GOT3 (cell line): ENCODE measurements around the gene SWI5.

Experiments
- DNase-seq: peaks from one replicate; lab custom pipeline; 2025; ENCODE audit warnings: mixed read lengths; lab: John Stamatoyannopoulos, UW

SWI5 gene

GRCh38 chr9:128252317-128253139, 23.5 kb upstream of the SWI5 start:
- DNase-seq, result no peak

DNA sequence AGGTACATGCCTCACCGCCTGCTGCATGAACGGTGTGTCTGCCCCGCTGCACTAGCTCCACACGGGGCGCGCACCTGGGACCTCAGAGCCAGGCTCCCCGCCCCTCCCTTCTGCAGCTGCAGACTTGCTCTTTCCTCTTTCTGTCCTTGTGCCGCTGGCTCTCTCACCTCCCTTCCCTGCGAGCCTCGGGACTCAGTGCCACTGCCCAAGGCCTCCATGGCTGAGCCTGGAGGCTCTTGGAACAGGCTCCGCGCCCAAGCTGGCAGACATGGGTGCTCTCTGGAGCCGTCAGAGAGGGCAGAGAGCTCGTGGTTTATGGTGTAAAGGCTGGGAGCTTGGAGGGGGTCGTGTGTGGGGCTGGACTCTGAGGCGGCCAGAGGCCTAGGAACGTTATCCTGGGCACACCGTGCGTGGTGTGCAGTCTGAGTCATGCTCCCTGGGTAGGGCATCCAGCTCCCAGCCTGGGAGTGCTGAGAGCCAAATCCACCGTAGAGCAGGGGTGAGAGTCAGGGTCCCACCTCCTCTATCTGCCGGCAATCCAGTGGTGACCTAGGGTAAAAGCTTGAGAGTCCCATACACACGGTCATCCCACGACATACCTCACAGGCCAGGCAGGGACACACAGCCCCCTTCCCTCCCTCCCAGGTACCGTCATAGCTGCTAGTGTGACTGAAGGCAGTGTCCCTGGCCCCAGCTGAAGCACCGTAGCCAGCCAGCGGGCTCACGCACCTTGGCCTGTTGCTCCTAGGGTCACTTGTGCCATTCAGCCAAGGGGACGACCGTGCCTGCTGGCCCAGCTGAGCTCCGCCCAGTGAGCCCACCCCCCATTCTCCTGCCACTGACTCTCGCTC, 22.7 kb upstream of the SWI5 start:
- DNase-seq, result no peak

DNA sequence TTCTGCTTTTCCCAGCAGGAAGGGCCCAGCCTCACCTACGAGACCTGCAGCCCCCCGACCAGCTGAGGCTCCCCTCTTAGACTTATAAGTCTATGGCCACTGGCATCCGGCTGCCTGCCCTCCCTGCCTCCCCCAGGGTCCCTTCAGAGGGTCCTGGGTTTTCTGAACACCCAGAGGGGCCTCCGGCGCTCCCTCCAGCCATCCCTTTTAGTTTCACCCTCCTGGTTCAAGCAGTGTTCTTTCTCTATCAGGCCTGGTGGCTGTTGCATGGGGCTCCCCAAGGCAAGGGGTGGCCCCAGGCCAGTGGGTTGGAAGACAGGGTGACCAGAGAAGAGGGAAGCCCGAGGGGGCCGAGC, 22.1 kb upstream of the SWI5 start:
- DNase-seq, result no peak

- DNase-seq, result no peak
Measured at GRCh38 chr9:128254362-128254761, 21.7 kb upstream of the SWI5 start.

DNA sequence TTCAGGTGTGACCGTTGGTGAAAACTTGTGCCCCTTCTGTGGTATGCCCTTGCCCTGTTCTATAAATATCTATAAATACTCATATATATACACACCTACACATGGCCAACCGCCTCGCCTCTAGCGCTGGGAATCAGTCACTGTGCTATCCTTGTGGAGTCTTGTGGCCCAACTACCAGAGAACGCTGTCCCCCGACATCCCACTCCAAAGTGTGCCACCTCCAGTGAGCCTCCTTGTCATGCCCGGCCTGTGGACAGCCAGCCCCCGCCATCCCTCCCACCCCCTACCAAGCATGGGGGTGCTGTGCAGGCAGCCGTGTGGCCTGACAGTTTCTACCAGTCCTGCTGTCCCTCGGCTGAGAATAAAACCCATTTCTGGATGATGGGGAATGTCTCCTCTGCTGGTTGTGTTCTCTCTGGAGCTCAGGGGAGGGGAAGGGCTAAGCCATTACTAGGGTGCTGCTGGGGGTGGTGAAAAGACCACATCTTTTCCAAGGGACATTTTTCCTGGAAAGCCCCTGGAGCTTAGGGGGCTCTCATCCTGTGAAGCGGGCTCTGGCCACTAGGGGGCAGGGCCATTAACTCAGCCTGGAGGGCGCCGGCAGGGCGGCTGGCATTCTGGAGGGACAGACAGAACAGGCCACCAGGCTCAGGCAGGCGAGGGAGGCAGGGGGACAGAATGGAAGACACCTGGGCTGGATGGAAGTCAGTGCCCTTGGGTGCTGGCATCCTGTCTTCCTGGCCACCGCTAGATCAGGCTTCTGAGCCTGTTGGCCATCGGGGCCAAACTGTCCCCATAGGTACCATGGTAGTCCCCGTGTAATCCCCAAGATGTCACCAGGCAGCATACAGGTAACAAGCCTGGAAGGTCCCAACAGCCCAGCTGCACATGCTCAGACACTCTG, 21.0 kb upstream of the SWI5 start:
- DNase-seq, result no peak

GRCh38 chr9:128257086-128257825, 18.8 kb upstream of the SWI5 start:
- DNase-seq, result no peak

DNA sequence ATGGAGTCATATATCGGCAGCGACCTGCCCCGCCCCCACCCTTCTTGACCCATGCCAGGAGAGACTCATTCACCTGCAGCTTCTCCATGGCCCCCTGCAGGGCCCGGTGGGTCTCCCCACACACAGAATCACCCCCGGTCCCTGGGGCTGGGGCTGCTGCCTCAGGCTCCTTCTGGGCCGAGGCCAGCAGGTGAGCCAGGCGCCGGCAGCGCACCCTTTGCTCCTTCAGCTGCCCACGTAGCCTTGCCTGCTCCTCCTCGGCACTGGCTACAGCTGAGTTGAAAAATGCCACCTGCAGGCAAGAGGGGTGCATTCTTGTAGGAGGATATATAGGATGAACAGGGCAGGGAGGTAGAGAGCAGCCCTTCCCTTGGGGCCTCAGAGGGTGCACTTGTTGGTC, 18.2 kb upstream of the SWI5 start:
- DNase-seq, result no peak

DNA sequence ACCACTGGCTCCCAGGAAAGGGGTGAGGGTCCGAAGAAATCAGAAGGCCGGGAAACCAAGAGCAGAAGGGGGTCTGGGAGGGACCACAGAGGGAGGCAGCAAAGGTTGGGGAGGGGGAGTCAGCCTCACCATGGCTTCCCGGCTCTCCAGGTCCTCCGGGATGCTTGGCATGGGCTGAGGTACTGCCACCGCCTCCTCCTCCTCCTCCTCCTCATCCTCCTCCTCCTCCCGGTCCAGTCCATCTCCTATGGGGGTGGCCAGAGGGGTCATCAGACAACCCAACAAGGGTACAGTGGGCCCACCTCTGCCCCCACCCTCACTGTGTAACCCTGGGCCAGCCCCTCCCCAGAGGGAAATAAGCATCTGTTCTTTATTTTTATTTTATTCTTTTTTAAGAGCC, 17.8 kb upstream of the SWI5 start:
- no peak for DNase-seq

DNA sequence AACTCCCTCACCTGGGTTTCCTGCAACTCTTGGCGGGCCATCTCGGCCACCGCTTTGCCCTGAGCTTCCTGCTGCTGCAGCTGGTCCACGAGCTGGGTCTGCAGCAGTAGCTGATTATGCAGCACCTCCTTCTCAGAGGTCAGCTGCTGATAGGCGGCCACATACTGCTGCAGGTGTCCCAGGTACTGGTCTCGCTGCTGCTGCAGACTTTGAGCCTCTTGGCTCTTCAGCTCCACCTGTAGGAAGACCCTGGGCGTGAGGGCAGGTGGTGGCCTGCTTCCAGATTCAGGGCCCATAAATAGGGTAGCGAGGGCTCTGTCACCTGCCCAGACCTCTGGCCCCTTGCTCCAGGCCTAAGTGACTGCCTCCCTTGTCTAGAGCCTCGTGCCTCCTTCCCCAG, 16.9 kb upstream of the SWI5 start:
- no peak for DNase-seq

DNA sequence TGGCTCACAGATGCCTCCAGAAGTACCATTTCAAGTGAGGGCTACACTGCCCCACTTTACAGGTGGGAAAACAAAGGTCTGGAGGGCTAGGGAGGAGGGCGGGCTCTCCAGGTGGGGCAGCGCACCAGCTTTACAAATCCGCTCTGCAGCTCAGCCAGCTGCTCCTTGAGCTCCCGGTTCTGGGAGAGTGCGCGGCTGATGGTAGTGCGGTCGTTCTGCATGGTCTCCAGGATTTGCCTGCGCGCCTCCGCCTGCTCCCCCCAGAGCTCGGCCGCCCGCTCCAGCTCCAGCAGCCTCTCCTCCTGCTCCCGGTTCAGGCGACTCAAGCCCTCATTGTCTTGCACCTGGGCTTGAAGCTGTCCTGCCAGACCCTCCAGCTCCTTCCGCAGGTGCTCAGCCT, 15.7 kb upstream of the SWI5 start:
- DNase-seq, result no peak

GRCh38 chr9:128262687-128263086, 13.4 kb upstream of the SWI5 start:
- no peak for DNase-seq

DNA sequence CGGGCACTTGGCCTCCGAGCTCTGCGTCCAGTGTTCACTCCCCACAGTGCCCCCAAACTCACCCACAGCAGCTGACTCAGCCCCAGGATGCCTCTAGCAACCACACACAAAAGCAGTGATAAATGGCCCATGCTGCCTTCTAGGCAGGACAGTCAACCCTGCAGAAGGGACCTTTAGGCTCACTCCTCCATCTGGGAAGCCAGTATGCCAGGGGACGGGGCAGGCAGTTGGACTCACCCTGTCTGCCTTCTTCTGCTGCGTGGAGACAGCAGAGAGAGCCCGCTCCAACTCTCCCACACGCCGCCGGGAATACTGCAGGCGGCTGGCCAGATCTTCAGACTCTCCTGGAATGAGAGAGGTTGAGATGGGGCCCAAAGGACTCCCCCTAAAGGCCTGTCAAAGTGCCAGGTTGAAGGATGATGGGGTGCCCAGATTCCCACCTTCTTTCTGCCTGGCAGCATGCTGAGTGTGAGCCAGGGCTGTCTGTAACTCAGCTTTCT, 10.7 kb upstream of the SWI5 start:
- no peak for DNase-seq

DNA sequence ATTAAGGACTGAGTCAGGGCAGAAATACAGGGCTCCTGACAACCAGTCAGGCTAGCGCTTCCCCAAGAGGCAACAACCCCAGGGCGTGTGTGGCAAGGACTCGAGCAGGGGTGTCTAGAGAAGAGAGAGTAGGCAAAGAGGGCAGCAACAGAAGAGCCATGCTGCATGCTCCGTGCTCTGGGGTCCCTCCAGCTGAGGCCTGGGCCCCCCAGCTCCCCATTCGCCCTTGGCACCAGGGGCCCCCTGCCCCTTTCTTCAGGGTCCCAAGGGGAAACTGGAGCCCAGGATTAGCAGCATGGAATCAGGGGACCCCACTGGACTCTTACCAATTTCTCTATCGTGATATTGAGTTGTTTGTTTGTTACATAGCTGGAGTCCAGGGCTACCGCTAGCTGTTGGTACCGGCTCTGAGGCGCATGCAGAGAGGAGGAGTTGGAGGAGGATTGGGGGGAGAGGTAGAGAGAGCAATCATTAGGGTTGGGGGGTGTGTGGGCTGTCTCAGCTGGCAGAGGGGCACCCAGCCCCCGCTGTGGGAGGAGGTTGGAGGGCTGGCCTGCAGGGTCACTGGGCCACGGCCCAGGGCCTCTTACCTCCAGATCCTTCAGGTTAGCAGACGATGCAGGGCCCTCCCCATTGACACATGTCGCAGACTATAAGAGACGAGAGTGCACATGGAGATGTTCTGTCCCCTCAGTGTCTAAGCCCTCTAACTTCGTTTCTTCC, 9.0 kb upstream of the SWI5 start:
- no peak for DNase-seq

DNA sequence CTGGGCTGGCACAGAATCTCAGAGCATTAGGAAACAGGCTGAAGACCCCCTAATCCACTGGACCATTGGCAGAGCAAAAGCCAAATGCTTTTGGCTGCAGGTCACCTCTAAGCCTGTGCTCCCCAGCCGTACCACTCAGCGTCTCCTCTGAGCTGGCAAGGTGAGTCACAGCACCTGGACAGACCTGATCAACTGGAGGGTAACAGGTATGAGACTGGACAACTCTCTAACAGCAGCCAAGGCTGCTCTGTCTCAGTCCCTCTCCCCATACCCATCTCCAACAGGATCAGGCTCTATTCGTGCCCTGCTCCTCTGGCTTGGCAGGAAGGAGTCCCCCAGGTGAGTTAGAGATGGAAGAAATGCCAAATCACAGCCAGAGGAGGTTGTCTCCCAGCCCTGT, 5.0 kb upstream of the SWI5 start:
- no peak for DNase-seq

- DNase-seq, result no peak
Measured at GRCh38 chr9:128271512-128271911, 4.6 kb upstream of the SWI5 start.

DNA sequence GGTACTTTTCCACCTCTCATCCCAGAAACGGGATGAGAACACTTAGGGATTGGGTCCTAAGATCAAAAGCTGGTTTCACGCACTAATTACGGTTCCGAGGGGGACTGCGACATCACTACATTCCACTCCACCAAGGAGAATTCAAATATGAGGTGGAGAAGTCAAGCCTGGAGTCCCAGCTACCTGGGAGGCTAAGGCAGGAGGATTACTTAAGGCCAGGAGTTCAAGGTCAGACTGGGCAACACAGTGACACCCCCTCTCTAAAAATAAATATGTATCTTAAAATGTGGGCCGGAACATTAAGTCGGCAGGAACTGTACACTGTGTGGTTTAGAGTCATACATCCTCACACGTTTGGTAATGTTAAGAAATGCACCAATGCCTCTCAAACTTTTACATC, 1.8 kb upstream of the SWI5 start:
- DNase-seq, result no peak

- DNase-seq, result no peak
Measured at GRCh38 chr9:128275198-128276007, 673 bp upstream of the SWI5 start, which contains the start of gene GOLGA2. GOLGA2 (minus strand) TSS chr9:128276007; CDS start chr9:128275976, 31 bp downstream.

GRCh38 chr9:128276574-128277270, 646 bp downstream of the SWI5 start:
- no peak for DNase-seq
